ENCODE measurements around the gene IFT88.
A peak's percentile ranks its signal among the peaks of the same experiment; 100 is the strongest.

Gene IFT88

DNA sequence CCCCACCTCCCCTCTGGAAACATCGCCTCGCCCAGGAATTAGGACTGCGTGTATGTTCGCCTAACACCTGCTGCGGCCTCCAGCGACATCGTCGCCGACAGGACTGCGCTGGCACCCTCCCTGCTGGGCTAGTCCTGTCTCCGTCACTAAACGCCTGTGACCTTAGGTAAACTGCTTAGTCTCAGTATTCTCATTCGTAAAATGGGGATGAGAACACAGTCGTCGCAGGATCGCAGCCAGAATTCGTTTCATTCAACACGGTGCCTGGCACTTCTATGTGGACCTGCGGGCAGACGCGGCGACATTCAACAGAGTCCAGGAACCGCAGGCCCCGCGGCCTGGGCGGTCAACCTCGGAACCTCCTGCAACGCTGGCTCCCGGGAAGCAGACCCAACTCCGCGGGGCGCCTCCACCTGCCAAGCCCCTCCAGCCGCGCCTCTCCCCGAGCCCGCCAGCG, 41.8 kb upstream of the IFT88 start:
- peak overlapping the region; percentile 19 for H3K14ac ChIP-seq (ENCODE audit: low read length)
- H3K27ac ChIP-seq (ENCODE audit: low read depth, low read length), result no peak overlapping the region
- no peaks in the 10 kb centered on the region for H3K36me3 ChIP-seq (ENCODE audit: control insufficient read depth in 1 of 2, insufficient read depth in 2 of 2, low read length in 2 of 2)
- no peak overlapping the region for H3K4ac ChIP-seq (ENCODE audit: low read depth, low read length)
- no peak overlapping the region for H2AK5ac ChIP-seq (ENCODE audit: low read length)
- no peak overlapping the region for H4K91ac ChIP-seq (ENCODE audit: low read depth, low read length)
- peaks cover 3% of the 10 kb centered on the region for H3K9me3 ChIP-seq (ENCODE audit: insufficient read depth, low read depth, low read length)
- H3K79me1 ChIP-seq (ENCODE audit: low read length), result peaks cover 2% of the 10 kb centered on the region
- peak overlapping the region; percentile 55 for H4K8ac ChIP-seq (ENCODE audit: low read depth, low read length)
- peaks cover 0 to 3% of the 10 kb centered on the region in 2 experiments for H3K4me1 ChIP-seq (ENCODE audit: control insufficient read depth in 1 of 2, insufficient read depth in 2 of 2, low read length in 2 of 2)
- no CpG with 5 or more reads among the region's 37 CpGs for WGBS (ENCODE audit: extremely low coverage, insufficient coverage, insufficient read length)
- H3K23ac ChIP-seq (ENCODE audit: low read length), result no peak overlapping the region
- peak overlapping the region; percentile 94 for H3K4me2 ChIP-seq (ENCODE audit: low read length)
- no peak overlapping the region for H2BK12ac ChIP-seq (ENCODE audit: low read length)
- H2AFZ ChIP-seq (ENCODE audit: insufficient read depth, low read length, poor library complexity), result peak overlapping the region; percentile 68
- peak; percentile 3 to 52 for DNase-seq
- H2BK120ac ChIP-seq (ENCODE audit: insufficient read depth, low read length, poor library complexity), result no peak overlapping the region
- H3K4me3 ChIP-seq (ENCODE audit: low read depth, low read length), result peak overlapping the region; percentile 83
- H4K12ac ChIP-seq (ENCODE audit: low read depth, low read length), result peak overlapping the region; percentile 19
- H3K79me2 ChIP-seq (ENCODE audit: control insufficient read depth, insufficient read depth, low read length, poor library complexity), result no peaks in the 10 kb centered on the region
- H3K27me3 ChIP-seq (ENCODE audit: insufficient read depth, low read length), result no peaks in the 10 kb centered on the region
- no peak overlapping the region for H2BK5ac ChIP-seq (ENCODE audit: low read depth, low read length, poor library complexity)
- H3K9ac ChIP-seq (ENCODE audit: low read length), result no peak overlapping the region
- no peak overlapping the region for H3K18ac ChIP-seq (ENCODE audit: low read length)

DNA sequence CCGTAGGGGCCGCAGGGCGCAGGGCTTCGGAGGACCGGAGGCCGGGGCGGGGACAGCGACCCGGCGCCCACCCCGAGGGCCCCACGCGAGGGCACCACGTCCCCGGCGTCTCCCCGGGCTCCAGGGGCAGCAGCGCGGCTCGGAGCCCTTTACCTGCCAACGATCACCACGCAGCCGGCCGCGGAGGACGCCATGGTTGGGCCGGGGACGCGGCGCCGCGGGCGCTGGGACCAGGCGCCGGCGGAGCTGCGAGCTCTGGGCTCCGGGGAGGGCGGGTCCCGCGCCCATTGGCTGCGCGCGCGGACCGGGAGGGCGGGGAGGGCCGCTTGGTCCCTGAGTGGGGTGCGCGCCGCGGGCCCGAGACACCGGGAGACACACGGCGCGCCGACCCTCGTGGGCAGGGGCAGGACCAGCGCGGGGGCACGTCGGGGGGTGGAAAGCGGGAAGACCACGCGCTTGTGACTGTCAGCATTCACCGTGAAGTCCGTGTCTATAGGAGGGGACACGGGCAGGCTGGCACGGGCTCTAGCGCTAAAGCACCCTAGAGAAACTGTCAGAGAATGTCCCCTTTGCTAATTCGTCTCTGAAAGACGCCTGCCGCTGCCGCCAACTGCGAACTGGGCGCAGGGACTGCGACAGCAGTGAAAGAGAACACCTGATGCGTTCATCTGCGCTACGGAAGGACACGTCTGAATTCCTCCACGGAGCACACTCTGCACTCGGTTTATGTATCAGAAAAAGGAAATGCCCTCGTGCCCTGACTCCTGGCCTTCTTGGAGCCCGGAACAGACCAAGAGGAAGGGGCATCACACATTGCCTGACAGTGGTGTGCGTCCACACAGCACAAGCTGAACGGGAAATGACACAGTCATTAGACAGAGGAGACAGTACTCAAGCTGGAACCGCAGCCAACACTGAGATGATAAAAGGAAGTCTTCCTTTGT, 41.1 kb upstream of the IFT88 start, which contains the start of gene CRYL1:
Gene CRYL1, minus strand, starts transcription at position 257 of the 944 bp plus-strand sequence. Its CDS starts 63 bp downstream, at position 194.
- WGBS (ENCODE audit: extremely low coverage, insufficient coverage, insufficient read length), result no CpG with 5 or more reads among the region's 89 CpGs
- H2AK5ac ChIP-seq (ENCODE audit: low read length), result no peak within 1 kb of the TSS
- H3K9me3 ChIP-seq (ENCODE audit: insufficient read depth, low read depth, low read length), result no peaks in the 10 kb centered on the region
- no peak within 1 kb of the TSS for H2BK12ac ChIP-seq (ENCODE audit: low read length)
- peak within 1 kb of the TSS; percentile 19 for H4K12ac ChIP-seq (ENCODE audit: low read depth, low read length)
- H3K4me3 ChIP-seq (ENCODE audit: low read depth, low read length), result peak within 1 kb of the TSS; percentile 83
- no peak within 1 kb of the TSS for H4K91ac ChIP-seq (ENCODE audit: low read depth, low read length)
- H2BK5ac ChIP-seq (ENCODE audit: low read depth, low read length, poor library complexity), result no peak within 1 kb of the TSS
- H3K9ac ChIP-seq (ENCODE audit: low read length), result peak within 1 kb of the TSS; percentile 57
- peaks cover 0 to 3% of the 10 kb centered on the region in 2 experiments for H3K4me1 ChIP-seq (ENCODE audit: control insufficient read depth in 1 of 2, insufficient read depth in 2 of 2, low read length in 2 of 2)
- DNase-seq, result peak; percentile 34 to 68
- peak within 1 kb of the TSS; percentile 55 for H4K8ac ChIP-seq (ENCODE audit: low read depth, low read length)
- H3K79me2 ChIP-seq (ENCODE audit: control insufficient read depth, insufficient read depth, low read length, poor library complexity), result no peaks in the 10 kb centered on the region
- H3K4ac ChIP-seq (ENCODE audit: low read depth, low read length), result no peak within 1 kb of the TSS
- peak within 1 kb of the TSS; percentile 94 for H3K4me2 ChIP-seq (ENCODE audit: low read length)
- peak within 1 kb of the TSS; percentile 68 for H2AFZ ChIP-seq (ENCODE audit: insufficient read depth, low read length, poor library complexity)
- no peak within 1 kb of the TSS for H3K27ac ChIP-seq (ENCODE audit: low read depth, low read length)
- H3K23ac ChIP-seq (ENCODE audit: low read length), result no peak within 1 kb of the TSS
- no peak within 1 kb of the TSS for H2BK120ac ChIP-seq (ENCODE audit: insufficient read depth, low read length, poor library complexity)
- peak within 1 kb of the TSS; percentile 18 for H3K18ac ChIP-seq (ENCODE audit: low read length)
- no peaks in the 10 kb centered on the region for H3K36me3 ChIP-seq (ENCODE audit: control insufficient read depth in 1 of 2, insufficient read depth in 2 of 2, low read length in 2 of 2)
- H3K79me1 ChIP-seq (ENCODE audit: low read length), result peaks cover 2% of the 10 kb centered on the region
- H3K27me3 ChIP-seq (ENCODE audit: insufficient read depth, low read length), result no peaks in the 10 kb centered on the region
- peak within 1 kb of the TSS; percentile 19 for H3K14ac ChIP-seq (ENCODE audit: low read length)

DNA sequence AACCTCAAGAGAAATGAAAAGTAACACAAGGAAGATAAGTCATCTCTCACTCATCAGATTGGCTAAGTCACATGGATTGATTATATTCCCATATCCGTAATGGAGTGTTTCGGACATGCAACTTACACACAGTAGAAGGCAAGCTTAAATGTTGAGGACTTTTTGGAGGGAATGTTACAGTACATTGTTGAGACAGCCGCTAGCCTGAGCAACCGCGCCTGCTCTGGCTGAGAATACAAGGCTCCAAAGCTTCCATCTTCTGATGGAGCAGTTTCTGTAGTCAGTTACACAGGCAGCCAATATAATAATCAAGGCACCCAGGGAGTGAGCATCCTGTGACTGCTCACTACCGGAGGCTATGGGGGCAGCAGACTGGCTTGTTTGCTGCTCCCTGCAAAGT, 40.3 kb upstream of the IFT88 start:
- Histone ChIP-seq H3K9me3 (ENCODE audit: insufficient read depth, low read depth, low read length) (no peaks in the 10 kb centered on the region), H3K14ac (ENCODE audit: low read length) (no peak overlapping the region)
- DNase-seq, result no peak

DNA sequence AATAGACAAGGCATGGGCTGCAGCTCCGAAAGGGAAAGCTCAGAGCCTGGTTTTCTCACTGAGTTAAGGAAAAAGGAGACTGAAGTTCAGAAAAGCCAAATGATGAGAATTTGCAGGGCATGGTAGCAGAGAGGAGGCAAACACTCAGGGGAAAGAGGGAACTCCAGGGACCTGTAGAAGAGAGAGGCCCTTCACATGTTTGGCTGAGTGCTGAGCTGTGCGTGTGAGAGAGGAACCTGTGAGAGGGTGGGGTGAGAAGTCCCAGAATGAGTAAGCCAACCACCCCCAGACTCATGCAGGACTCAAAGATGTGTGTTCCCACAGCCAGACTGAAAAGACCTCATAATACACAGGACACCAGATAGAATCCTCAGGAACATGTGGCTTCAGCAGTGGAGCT, 38.5 kb upstream of the IFT88 start:
- H2AK5ac ChIP-seq (ENCODE audit: low read length), result no peak overlapping the region
- DNase-seq, result no peak
- H3K23ac ChIP-seq (ENCODE audit: low read length), result no peak overlapping the region
- H3K79me2 ChIP-seq (ENCODE audit: control insufficient read depth, insufficient read depth, low read length, poor library complexity), result no peaks in the 10 kb centered on the region
- H3K18ac ChIP-seq (ENCODE audit: low read length), result no peak overlapping the region
- no peaks in the 10 kb centered on the region for H3K27me3 ChIP-seq (ENCODE audit: insufficient read depth, low read length)
- no peak overlapping the region for H3K27ac ChIP-seq (ENCODE audit: low read depth, low read length)
- H3K79me1 ChIP-seq (ENCODE audit: low read length), result peaks cover 2% of the 10 kb centered on the region
- H3K4me3 ChIP-seq (ENCODE audit: low read depth, low read length), result no peak overlapping the region
- no peak overlapping the region for H3K14ac ChIP-seq (ENCODE audit: low read length)
- H2BK5ac ChIP-seq (ENCODE audit: low read depth, low read length, poor library complexity), result no peak overlapping the region
- H3K4me2 ChIP-seq (ENCODE audit: low read length), result no peak overlapping the region
- no peaks in the 10 kb centered on the region for H3K9me3 ChIP-seq (ENCODE audit: insufficient read depth, low read depth, low read length)
- H2AFZ ChIP-seq (ENCODE audit: insufficient read depth, low read length, poor library complexity), result no peak overlapping the region
- no peak overlapping the region for H3K9ac ChIP-seq (ENCODE audit: low read length)
- no peaks in the 10 kb centered on the region for H3K36me3 ChIP-seq (ENCODE audit: control insufficient read depth in 1 of 2, insufficient read depth in 2 of 2, low read length in 2 of 2)
- H3K4ac ChIP-seq (ENCODE audit: low read depth, low read length), result no peak overlapping the region
- H2BK120ac ChIP-seq (ENCODE audit: insufficient read depth, low read length, poor library complexity), result no peak overlapping the region
- no peak overlapping the region for H4K12ac ChIP-seq (ENCODE audit: low read depth, low read length)
- no peak overlapping the region for H2BK12ac ChIP-seq (ENCODE audit: low read length)
- H4K8ac ChIP-seq (ENCODE audit: low read depth, low read length), result no peak overlapping the region
- H3K4me1 ChIP-seq (ENCODE audit: control insufficient read depth in 1 of 2, insufficient read depth in 2 of 2, low read length in 2 of 2), result peaks cover 0 to 3% of the 10 kb centered on the region in 2 experiments
- WGBS (ENCODE audit: extremely low coverage, insufficient coverage, insufficient read length), result no CpG with 5 or more reads among the region's 2 CpGs
- no peak overlapping the region for H4K91ac ChIP-seq (ENCODE audit: low read depth, low read length)

More for the DNA sequence above, 40.3 kb upstream of the IFT88 start:
- Histone ChIP-seq H3K18ac (ENCODE audit: low read length) (no peak overlapping the region), H2BK120ac (ENCODE audit: insufficient read depth, low read length, poor library complexity) (no peak overlapping the region), H4K91ac (ENCODE audit: low read depth, low read length) (no peak overlapping the region), H2AFZ (ENCODE audit: insufficient read depth, low read length, poor library complexity) (no peak overlapping the region), H3K4me2 (ENCODE audit: low read length) (no peak overlapping the region), H3K23ac (ENCODE audit: low read length) (no peak overlapping the region), H3K27me3 (ENCODE audit: insufficient read depth, low read length) (no peaks in the 10 kb centered on the region), H2AK5ac (ENCODE audit: low read length) (no peak overlapping the region), H2BK12ac (ENCODE audit: low read length) (no peak overlapping the region), H3K36me3 (ENCODE audit: control insufficient read depth in 1 of 2, insufficient read depth in 2 of 2, low read length in 2 of 2) (no peaks in the 10 kb centered on the region), H4K12ac (ENCODE audit: low read depth, low read length) (no peak overlapping the region), H3K79me2 (ENCODE audit: control insufficient read depth, insufficient read depth, low read length, poor library complexity) (no peaks in the 10 kb centered on the region), H3K4me3 (ENCODE audit: low read depth, low read length) (no peak overlapping the region), H2BK5ac (ENCODE audit: low read depth, low read length, poor library complexity) (no peak overlapping the region), H3K9ac (ENCODE audit: low read length) (no peak overlapping the region), H3K27ac (ENCODE audit: low read depth, low read length) (no peak overlapping the region), H3K4me1 (ENCODE audit: control insufficient read depth in 1 of 2, insufficient read depth in 2 of 2, low read length in 2 of 2) (peaks cover 0 to 3% of the 10 kb centered on the region in 2 experiments), H3K4ac (ENCODE audit: low read depth, low read length) (no peak overlapping the region), H3K79me1 (ENCODE audit: low read length) (peaks cover 2% of the 10 kb centered on the region), H4K8ac (ENCODE audit: low read depth, low read length) (no peak overlapping the region)
- WGBS (ENCODE audit: extremely low coverage, insufficient coverage, insufficient read length), result no CpG with 5 or more reads among the region's 6 CpGs
